OCI-LY1 (cell line): Measurements from ENCODE around the gene SEPTIN10.

Source experiments
- H2AFZ ChIP-seq: fragments of 200-600 bp; sonication (generic), shearing (Covaris generic); 2 replicates; pipeline ENCODE4 v1.6.0; 2014; ENCODE audit warnings: antibody characterized with exemption, mild to moderate bottlenecking, low read length
- H3F3A ChIP-seq: fragments of 200-600 bp; sonication (generic), shearing (Covaris generic); 2 replicates; pipeline ENCODE4 v1.6.0; 2014; ENCODE audit warnings: mild to moderate bottlenecking, antibody characterized with exemption, low read length, moderate library complexity; ENCODE audit not compliant: insufficient read depth
- H3K27ac ChIP-seq: fragments of 200-600 bp; sonication (generic); 2 replicates; pipeline ENCODE4 v1.5.1; 2014; ENCODE audit warnings: low read length, mixed run types, mild to moderate bottlenecking, low read depth; ENCODE audit not compliant: poor library complexity, severe bottlenecking
- H3K27me3 ChIP-seq: fragments of 200-600 bp; sonication (generic); 2 replicates; pipeline ENCODE4 v1.6.0; 2014; ENCODE audit warnings: antibody characterized with exemption, mild to moderate bottlenecking, low read length, moderate library complexity; ENCODE audit not compliant: insufficient read depth
- H3K36me3 ChIP-seq: fragments of 200-600 bp; sonication (generic); 2 replicates; pipeline ENCODE4 v1.6.1; 2014; ENCODE audit warnings: mild to moderate bottlenecking, antibody characterized with exemption, low read length, moderate library complexity, mixed read lengths; ENCODE audit not compliant: insufficient read depth
- H3K4me1 ChIP-seq: fragments of 200-600 bp; sonication (generic); 2 replicates; pipeline ENCODE4 v1.5.1; 2014; ENCODE audit warnings: mild to moderate bottlenecking, low read length, moderate library complexity; ENCODE audit not compliant: insufficient read depth, severe bottlenecking
- H3K4me2 ChIP-seq: fragments of 200-600 bp; sonication (generic), shearing (Covaris generic); 2 replicates; pipeline ENCODE4 v1.6.1; 2014; ENCODE audit warnings: low read length
- H3K4me3 ChIP-seq: fragments of 200-600 bp; sonication (generic); 2 replicates; pipeline ENCODE4 v1.5.1; 2014; ENCODE audit warnings: low read length, low read depth, mild to moderate bottlenecking, mixed read lengths; ENCODE audit not compliant: poor library complexity, severe bottlenecking
- H3K79me2 ChIP-seq: fragments of 200-600 bp; shearing (Covaris generic); 2 replicates; pipeline ENCODE4 v1.6.1; 2016; ENCODE audit warnings: mixed run types, low read length, mixed read lengths; ENCODE audit not compliant: insufficient read depth
- H3K9ac ChIP-seq: fragments of 200-600 bp; sonication (generic), shearing (Covaris generic); 2 replicates; pipeline ENCODE4 v1.6.1; 2014; ENCODE audit warnings: mild to moderate bottlenecking, low read length, mixed read lengths
- H3K9me2 ChIP-seq: fragments of 200-600 bp; sonication (generic), shearing (Covaris generic); 2 replicates; pipeline ENCODE4 v1.6.1; 2014; ENCODE audit warnings: low read depth, mild to moderate bottlenecking, low read length, mixed read lengths
- H3K9me3 ChIP-seq: fragments of 200-600 bp; shearing (Covaris generic); 2 replicates; pipeline ENCODE4 v1.6.1; 2014; ENCODE audit warnings: low read length, mixed read lengths
- H4K20me1 ChIP-seq: fragments of 200-600 bp; sonication (generic), shearing (Covaris generic); 2 replicates; pipeline ENCODE4 v1.6.0; 2016; ENCODE audit warnings: mild to moderate bottlenecking, low read length; ENCODE audit not compliant: insufficient read depth
- CTCF ChIP-seq: fragments of 200-600 bp; sonication (generic), shearing (Covaris generic); IDR thresholded peaks from 2 replicates; pipeline ENCODE4 v1.5.1; 2017; ENCODE audit warnings: mild to moderate bottlenecking, antibody characterized with exemption, low read length, moderate library complexity, mixed read lengths
- EZH2 ChIP-seq: fragments of 200-600 bp; sonication (generic), shearing (Covaris generic); IDR thresholded peaks from 2 replicates; pipeline ENCODE4 v1.8.0; 2017; ENCODE audit warnings: borderline replicate concordance, mixed run types, mild to moderate bottlenecking, antibody characterized with exemption, low read length, moderate library complexity, mixed read lengths

Gene SEPTIN10

GRCh38 chr2:109513230-109513629 is 100.5 kb downstream of the SEPTIN10 start:
- Histone ChIP-seq H2AFZ (no peak overlapping the region), H4K20me1 (no peaks in the 10 kb centered on the region), H3F3A (no peaks in the 10 kb centered on the region), H3K9me3 (no peaks in the 10 kb centered on the region), H3K9me2 (no peaks in the 10 kb centered on the region), H3K4me1 (no peaks in the 10 kb centered on the region), H3K27me3 (no peaks in the 10 kb centered on the region), H3K36me3 (no peaks in the 10 kb centered on the region), H3K79me2 (no peaks in the 10 kb centered on the region), H3K27ac (no peak overlapping the region), H3K4me3 (no peak overlapping the region), H3K9ac (no peak overlapping the region), H3K4me2 (no peak overlapping the region)
- TF ChIP-seq CTCF = no peak
- TF ChIP-seq EZH2 = no peak

- Histone ChIP-seq H3K9me2 (no peaks in the 10 kb centered on the region), H2AFZ (no peak overlapping the region), H3K27me3 (no peaks in the 10 kb centered on the region), H3K9me3 (no peaks in the 10 kb centered on the region), H4K20me1 (no peaks in the 10 kb centered on the region), H3F3A (no peaks in the 10 kb centered on the region), H3K27ac (no peak overlapping the region), H3K36me3 (no peaks in the 10 kb centered on the region), H3K4me1 (no peaks in the 10 kb centered on the region), H3K4me2 (no peak overlapping the region), H3K79me2 (no peaks in the 10 kb centered on the region), H3K4me3 (no peak overlapping the region), H3K9ac (no peak overlapping the region)
- TF ChIP-seq EZH2 (no peak), CTCF (no peak)
Measured at GRCh38 chr2:109512076-109512475, 101.7 kb downstream of the SEPTIN10 start.

- no peak overlapping the region for H3K4me2 ChIP-seq
- no peaks in the 10 kb centered on the region for H3K9me3 ChIP-seq
- H3K27me3 ChIP-seq = no peaks in the 10 kb centered on the region
- H3F3A ChIP-seq = no peaks in the 10 kb centered on the region
- H3K27ac ChIP-seq = no peak overlapping the region
- no peaks in the 10 kb centered on the region for H4K20me1 ChIP-seq
- no peaks in the 10 kb centered on the region for H3K4me1 ChIP-seq
- H3K36me3 ChIP-seq = no peaks in the 10 kb centered on the region
- TF ChIP-seq EZH2 (no peak), CTCF (no peak)
- no peak overlapping the region for H3K9ac ChIP-seq
- H3K4me3 ChIP-seq = no peak overlapping the region
- no peaks in the 10 kb centered on the region for H3K9me2 ChIP-seq
- no peaks in the 10 kb centered on the region for H3K79me2 ChIP-seq
- H2AFZ ChIP-seq = no peak overlapping the region
Measured at GRCh38 chr2:109511168-109511567, 102.6 kb downstream of the SEPTIN10 start.
